ENCODE results near the gene EYA4.
A peak's percentile ranks its signal among the peaks of the same experiment; 100 is the strongest.

Gene EYA4

DNA sequence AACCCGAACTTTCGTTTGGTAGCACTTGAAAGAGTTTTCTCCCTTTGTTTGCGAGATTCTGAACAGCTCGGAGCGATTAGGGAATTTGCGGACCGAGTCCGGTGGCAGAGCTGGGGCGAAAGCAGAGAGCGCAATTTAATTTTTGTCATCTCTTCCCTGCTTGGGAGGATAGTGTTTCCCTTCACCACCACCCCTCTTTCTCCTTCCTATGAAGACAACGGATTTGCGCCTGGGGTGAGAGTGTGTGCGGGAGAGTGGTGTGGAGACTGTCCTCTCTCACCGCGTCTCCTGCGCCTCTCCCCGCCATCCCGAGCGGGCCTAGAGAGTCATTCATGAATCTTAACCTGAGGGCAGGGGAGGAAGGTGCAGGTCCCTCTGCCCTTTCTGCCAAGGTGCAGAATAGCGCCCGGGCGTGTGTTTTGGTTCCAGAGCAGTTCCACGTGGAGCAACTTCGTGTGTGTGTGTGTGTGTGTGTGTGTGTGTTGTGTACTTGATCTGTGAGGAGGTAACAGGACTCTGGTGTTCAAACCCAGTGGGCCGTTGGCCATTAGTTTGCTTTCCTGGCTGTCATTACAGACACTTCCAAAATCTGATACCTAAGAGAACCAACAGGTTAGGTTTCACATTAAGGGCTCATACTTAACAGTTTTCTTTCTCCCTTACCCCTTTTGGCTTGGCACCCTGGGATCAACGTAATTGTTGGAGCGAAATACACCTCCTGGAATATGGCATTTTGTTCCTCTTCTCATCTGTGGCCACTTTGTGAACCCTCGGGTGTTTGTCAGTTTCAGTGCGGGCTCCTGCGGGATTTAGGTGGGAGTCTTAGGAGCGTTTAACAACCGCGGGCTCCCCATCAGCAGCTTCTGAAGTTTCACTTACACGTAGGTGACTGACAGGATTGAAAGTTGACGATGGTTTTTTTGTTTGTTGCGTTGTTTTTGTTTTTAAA lies 1.8 kb downstream of the EYA4 start:
- peak; percentile 67 for DNase-seq

DNA sequence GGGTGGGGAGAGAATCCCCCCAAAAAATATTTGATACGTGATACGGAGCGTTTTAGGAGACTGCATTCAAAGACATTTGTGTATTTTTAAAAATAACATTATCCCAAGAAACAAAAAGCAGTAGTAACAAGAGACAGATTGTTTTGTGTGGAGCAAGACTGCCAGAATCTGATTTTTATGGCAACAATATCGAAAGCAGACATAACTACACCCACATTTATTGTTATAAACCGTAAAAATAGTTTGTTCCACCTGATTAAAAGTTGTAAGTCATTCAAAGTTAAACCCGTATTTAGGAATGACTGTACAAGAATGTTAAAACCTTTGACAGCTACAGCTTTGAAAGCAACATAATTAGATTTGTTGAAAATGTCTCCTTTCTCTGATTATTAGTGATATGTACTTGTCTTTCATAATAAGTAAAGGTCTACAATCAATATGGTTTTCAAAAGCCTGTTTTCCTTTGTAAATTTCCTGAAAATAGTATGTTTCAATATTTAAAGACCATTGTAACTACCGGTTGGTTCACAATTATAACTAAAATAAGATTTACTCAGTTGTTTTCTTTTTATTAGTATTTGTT lies 2.7 kb downstream of the EYA4 start:
- DNase-seq, result no peak

DNA sequence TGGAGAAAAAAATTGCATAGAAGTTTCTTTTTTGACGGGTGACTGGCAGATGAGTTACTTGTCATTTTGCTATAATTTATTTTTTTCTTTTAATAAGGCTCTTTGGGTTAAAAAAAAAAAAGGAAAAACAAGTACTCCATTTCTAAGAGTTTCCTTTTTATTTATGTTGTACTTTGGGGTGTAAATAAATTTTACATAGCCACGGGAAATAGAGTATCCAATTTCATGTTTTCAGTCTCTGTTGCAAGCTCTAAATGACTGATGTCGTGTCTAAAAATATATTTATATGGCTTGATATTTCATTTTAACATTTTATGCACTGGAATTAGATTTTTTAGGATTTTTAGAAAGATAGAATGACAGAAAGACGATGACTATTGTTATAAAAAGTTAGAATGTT lies 3.4 kb downstream of the EYA4 start:
- DNase-seq, result no peak

DNA sequence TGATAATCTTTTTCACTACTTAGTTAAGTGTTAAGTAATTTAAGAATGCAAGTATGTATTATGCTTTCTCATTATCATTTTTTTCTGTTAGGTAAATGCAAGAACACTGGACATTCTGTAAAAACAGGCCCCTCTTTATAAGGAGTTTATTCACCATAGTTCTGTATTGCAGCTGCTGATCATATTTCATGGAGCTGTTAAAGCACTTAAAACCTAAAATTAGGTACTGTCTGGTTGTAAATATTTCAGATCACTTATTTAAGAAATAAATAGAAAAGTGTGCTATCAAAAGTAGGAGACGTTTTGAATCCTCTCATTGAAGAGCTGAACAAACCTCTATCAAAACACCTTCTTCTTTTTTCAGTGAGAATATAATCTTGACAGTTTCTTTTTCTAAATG lies 3.9 kb downstream of the EYA4 start:
- no peak for DNase-seq

DNA sequence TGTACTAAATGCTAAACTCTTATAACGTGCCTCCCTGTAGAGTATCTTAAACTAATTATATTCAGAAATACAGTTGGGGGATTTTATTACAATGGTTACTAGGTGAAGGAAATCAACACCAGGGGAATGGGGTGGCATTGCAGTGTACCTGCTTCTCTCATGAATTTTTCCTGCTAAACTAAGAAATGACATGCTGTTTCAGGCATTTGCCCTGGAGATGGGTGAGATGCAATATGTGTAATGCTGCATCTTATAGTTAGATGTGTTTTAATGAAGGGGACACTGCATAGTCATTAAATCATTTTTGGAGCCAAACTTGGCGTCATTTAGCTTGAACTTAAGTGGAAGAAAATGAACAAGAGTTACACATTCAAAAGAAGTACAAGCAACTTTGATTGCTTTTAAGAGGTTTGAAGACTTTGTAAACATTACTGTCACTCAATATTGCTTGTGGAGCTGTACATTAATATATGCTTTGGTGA lies 4.3 kb downstream of the EYA4 start:
- DNase-seq, result no peak

DNA sequence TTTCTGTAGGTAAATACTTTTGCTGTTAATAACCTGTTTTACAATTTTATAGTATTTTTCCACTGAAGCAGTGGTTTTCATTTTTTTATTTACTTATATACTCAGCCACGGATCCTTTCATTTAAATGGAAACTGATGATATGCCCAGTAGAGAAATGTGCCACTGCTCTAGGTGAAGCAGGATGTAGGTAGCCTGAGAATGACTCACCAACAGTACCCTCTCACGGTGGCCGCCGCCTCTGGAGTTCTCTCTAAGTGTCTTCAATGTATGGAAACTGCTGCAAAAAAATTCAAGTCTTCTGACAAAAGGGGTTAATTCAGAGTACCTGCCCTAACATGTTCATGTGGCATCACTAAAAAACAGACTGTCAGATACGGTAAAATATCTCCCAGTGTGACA lies 6.4 kb downstream of the EYA4 start:
- DNase-seq, result no peak

DNA sequence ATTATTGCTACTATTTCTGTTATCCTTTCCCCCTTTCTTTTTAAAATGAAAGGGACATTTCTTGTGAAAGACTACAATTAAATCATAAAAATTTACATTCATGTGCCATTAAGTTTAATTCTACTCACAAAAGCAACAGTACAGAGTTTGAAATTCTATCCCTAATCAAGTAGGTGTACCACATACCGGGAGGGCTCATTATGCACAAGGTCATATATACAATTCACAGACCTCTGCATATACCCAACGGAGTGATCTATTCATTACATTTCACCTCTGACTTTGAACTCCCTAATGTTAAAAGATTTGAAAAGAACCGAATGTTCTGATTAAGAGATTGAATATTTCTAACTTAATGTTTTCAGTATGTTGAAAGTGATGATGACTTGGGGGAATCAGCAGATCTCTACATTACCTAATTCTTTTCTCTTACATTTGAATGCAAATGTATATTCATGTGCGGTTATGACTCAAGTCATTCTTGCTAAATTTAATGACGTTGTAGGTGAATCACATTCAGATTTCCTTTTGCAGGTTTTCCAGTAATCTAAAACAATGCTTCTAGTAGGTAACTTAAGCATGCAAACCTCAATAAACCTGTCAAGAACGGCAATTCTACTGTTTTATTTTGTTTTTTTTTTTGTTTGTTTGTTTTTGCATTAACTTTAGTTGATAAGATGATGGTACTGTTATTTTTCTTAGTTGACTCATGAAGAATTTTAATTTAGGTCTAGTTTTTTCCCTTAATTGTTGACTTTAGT lies 7.3 kb downstream of the EYA4 start:
- no peak for DNase-seq

DNA sequence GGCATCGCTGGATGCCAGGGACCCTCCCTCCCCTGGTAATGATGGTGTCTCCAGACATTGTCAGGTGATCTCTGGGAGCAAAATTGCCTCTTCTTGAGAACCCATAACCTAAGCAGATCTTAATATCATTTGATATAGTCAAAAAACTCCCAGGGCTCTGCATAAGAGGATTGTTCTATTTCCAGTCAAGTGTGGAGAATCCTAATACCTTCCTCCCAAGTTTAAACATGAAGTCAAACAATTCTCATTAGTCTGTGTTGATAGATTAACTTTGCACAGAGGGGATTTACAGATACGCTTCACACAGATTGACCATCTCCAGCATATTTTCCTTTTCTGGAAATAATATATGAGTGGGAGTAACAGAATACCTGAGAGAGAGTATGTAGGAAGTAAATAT lies 10.5 kb downstream of the EYA4 start:
- no peak for DNase-seq

DNA sequence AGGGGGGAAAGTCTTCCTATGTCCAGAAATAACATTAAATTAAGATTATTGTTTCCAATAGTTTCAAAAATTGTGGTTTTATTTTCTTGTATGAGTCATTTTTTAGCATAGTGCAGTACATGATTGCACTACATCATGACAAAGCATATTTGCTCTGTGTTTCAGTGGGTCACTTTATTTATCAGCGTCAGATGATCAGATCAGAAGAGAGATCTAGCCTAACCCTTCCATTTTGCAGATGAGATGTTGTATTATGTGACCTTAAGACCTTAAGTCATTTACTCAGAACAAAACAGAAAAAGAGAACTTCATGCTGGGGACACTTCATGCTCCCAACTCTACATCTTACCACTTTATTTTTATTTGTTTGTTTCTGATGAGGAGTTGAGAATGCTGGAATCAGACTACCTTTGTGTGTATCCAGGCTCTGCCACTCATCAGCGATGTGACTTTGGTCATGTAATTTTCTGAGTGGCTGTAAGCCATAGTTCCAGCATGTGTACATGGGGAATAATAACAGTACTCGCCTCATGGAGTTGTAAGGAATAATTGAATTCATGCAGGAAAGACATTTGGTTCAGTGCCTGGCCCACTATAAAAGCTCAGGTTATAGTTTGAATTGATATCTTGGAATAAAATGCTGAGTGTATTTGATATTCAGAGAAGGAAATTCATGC lies 13.5 kb downstream of the EYA4 start:
- DNase-seq, result no peak

DNA sequence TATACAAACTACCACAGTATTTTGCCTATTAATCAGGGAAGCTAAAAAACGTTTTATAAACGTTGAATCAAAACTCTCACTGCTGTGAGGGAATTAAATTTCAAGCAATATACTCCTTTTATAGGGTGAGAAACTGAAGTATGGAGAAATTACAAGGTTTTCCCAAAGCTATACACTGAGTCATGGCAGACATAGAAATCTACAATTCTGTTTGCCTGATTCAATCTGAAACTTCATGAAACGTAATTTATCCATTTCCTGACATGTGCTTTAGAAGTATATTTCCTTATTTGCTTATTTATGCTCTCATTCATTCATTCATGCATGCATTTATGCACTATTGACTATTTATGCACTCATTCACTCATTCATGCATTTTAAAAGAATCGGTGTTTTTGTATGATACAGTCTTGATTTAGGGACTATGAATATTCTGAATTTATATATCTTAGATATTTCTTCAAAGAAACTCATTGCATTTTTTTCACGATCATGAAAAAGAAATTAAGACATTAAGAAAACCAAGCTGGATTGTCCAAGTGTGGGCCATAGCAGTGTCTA lies 16.5 kb downstream of the EYA4 start:
- DNase-seq, result no peak

DNA sequence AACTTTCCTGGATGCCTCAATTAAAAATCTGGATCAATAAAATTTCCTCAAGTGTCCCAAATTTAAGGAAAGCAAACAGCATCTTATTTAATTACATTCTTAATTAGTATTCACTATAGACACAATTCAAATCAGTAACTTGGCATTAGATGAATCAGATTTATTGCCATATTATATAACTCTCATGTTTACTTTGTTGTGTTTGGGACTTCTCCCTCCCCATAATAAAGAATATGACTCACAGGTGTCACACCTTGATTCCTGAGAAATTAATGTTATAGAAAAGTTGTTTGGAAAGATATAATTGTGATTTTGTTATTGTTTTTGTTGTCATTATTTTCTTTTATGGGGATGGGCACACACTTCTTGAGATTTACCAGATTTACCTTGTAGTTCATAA lies 18.4 kb downstream of the EYA4 start:
- DNase-seq, result no peak

DNA sequence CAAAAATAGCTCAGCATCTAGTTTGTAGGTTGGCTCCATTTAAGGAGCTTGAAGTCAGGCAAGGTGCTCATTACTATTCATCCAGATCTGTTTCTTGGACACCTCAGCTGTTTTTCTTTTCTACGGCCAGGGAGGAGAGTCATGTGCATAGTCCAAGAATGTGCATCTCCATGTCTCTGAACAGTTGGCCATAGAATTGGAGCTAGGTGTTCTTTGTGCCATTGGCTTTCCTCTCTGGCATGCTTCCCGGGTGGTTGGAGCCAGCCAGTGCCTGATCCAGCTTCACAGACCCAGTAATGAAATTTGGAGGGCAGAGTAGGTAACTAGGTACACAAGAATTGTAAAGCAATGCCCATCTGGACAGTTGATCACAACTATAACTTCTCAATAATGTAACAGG lies 21.6 kb downstream of the EYA4 start:
- no peak for DNase-seq

DNA sequence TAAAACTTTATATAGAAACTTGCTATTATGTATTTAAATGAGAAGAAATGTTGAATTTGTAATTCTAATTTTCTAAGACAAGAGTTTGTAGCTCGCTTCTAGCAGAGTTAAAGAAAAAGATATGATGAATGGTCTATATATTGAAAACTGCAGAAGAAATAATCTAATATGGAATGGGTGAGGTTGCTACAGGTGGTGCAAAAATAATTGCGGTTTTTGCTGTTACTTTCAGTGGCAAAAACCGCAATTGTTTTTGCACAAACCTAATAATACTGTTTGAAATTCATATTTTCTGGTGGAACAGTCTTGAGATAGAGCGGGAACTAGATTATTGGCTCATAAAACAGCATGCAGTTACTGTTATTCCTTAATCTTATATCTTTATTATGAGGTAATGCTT lies 23.9 kb downstream of the EYA4 start:
- no peak for DNase-seq

DNA sequence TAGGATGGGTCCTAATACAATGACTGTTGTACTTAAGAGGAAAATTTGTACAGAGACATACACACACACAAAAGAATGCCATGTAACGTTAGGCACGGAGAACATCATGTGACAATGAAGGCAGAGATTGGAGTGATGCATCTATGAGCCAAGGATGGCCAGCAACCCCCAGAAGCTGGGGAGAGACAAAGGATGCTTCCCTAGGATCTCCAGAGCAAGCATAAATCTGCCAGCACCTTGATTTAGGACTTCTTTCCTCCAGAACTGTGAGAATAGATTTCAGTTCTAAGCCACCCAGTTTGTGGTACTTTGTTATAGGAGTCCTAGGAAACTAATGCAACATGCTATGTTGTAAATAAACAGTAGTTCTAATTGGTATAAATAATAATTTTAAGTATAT lies 25.0 kb downstream of the EYA4 start:
- DNase-seq, result no peak

DNA sequence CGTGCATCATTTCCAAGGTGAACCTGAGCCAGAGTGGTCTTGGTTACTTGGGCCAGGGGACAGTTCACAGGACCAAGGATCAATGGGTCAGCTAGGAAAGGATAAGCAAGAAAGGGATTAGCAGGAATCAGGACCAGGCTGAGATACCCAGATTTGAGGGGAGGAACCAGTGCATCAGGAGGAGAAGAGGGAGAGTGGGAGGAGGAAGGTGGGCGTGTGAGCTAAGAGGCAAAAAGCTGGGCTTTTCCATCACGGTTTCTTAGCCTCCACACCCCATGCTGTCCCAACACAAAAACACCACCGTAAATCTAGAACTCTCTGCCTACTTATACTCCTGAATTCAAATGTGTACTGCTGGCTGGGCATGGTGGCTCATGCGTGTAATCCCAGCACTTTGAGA lies 27.5 kb downstream of the EYA4 start:
- DNase-seq, result no peak

DNA sequence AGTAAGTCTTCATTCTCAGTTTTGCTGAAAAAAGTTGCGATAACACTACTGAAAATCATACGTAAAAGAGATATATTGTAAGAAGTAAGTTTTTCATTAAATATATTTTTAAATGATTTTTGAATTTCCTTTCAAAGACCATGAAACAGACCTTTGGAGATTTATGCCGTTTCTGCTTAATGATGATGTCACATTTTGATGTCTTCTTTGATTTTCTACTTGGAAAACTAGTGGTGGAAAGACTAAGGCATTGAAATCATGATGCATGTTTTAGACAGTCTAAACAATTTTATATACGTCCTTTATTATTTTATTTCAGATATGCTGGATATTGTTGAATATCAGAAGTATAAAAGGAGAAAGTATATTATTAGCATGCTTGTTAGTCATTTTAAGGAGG lies 33.7 kb downstream of the EYA4 start:
- no peak for DNase-seq

DNA sequence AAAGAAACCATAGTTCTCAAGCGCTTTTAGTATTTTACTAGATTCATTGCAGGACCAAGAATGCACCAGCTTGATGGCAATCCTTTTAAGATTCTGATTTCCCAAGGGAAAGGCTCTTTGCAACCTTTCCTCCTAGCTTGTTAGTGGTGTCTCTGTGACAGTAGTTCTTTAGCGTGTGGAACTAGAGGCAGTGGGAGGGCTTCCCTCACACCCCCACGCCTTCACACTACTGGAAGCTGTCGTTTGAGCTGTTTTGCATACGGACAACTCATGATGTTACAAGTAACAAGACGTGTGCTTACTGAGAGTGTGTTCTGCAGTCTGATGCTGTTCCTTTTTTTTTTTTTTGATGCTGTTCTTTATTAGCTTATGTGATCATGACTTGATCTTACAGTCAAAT lies 34.1 kb downstream of the EYA4 start:
- no peak for DNase-seq

DNA sequence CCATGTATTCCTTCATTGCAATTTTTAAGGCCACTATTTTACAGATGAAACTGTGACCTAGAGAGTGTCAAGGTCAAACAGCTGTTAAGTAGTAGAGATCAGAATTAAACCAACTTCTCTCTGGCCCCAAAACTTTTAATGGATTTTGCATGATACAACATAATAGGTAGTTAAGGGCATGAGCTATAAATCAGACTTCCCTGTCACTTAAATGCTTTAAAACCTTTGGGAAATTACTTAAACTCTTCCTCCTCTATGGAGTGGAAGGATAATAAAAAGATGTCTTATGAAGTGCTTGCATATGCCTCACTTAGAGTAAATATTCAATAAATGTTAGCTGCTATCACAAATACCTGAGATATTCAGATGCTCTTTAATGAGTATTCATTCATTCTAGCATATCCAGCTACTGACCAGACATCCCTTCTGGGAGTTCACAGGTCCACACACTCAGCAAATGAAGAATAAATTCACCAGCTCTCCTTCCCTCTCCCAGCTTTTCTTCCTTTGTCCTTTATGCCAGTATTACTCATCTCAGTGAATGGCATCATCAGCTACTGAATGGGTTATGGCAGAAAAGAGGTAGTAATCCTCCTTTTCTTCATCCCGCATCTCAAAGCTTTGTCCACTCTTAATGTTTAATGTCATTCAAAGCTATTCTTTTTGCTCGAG lies 36.2 kb downstream of the EYA4 start:
- DNase-seq, result no peak

DNA sequence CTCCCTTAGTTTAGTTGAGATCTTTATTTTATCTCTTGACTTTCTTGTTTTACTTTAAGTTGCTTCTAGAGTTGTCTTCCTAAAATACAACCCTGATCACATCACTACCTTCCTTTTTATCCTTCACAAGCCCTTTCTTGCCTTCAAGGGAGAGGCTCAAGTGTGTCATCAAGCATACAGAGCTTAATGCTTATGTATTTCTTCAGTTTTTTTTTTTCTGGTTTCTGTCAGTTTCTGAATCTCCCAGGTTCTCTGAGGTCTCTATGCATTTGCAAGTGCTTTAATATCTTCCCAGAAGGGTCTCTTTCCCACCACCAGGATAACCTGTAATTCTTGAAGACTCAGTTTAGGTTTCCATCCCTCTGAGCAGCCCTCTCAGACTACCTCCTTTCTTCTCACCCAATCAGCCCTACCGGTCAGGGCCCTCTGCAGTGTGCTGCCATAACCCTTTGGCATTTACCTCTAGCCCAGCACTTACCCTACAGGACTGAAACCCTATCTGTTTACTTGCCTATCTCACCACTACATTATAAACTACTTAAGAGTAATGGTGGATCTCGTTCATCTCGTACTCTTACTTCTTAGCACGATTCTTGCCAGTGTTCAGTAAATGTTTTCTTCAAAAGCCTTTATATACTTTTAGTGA lies 36.9 kb downstream of the EYA4 start:
- DNase-seq, result no peak

DNA sequence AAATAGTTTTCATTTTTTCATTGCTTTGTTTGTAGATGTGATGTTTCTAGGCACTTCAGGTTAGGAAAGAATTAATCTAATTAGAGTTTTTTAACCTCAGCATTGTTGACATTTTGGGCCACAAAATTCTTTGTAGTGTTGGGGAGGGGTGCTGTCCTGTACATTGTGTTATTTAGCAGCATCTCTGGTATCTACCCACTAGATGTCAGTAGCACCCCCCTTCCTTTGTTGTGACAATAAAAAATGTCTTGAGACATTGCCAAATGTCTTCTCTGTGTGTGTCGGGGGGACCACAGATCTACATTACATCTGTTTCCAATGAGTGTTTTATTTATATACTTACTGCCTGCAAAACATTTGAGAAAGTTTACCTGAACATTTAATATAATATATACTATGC lies 45.6 kb downstream of the EYA4 start:
- DNase-seq, result no peak

DNA sequence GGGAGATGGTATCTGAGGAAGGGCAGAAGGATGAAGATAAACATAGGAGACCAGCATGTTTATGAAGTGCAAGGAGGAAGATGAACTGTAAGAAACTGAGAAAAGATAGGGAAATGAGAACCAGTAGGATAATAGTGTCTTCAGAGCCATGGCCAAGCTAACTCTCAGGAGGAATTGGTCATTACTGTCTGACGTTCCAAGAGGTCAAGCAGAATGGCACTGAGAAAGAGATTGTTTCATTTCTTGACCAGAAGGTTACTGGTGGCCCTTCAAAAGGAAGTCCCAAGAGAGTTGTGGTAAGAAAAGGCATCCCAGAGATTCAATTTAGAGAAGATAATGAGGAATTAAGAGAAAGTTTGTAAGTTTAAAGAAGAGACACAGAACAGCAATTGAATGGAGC lies 47.5 kb downstream of the EYA4 start:
- DNase-seq, result no peak

All from left hindlimb (tissue), 1 donor.